ENCODE data around the gene ABTB2.

Gene ABTB2

DNA sequence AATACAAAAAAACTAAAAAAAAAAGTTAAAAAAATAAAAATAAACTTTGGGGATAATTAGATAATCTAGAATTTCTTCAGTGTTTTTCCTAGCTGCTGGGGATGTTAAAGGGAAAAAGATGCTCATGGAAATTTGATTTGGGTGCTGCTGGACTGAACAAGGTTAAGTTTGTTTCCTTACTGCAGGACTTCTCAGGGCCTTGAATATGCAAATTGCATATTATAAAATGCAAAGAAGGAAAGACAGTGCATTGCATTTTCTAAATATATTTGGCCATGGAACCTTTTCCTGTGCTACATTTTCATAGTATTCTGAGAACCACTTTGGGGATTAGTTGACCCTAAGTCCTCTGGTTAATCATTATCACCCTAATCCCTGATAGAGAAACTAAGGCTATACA lies 79.6 kb downstream of the ABTB2 start:
- ATAC-seq, result no peak
- TF ChIP-seq ZNF8 (CRISPR knock-in tag; IDR thresholded peaks at IDR 0.05) (no peak), CSDC2 (CRISPR knock-in tag; IDR thresholded peaks at IDR 0.05) (no peak), ARNTL (CRISPR knock-in tag; IDR thresholded peaks at IDR 0.05; ENCODE audit: borderline replicate concordance, low read depth) (no peak), ZFP3 (CRISPR knock-in tag; IDR thresholded peaks at IDR 0.05) (no peak), PPARA (CRISPR knock-in tag; IDR thresholded peaks at IDR 0.05; ENCODE audit: borderline replicate concordance) (no peak), TOX (CRISPR knock-in tag; IDR thresholded peaks at IDR 0.05; ENCODE audit: borderline replicate concordance) (no peak), ESRRG (CRISPR knock-in tag; IDR thresholded peaks at IDR 0.05) (no peak), SNAI2 (CRISPR knock-in tag; IDR thresholded peaks at IDR 0.05) (no peak), ZNF565 (CRISPR knock-in tag; conservative IDR thresholded peaks at IDR 0.05; ENCODE audit: low read depth) (no peak), ZFP30 (CRISPR knock-in tag; IDR thresholded peaks at IDR 0.05) (no peak), TCF4 (CRISPR knock-in tag; IDR thresholded peaks at IDR 0.05; ENCODE audit: borderline replicate concordance) (no peak), ISL1 (CRISPR knock-in tag; IDR thresholded peaks at IDR 0.05) (no peak), BACH2 (CRISPR knock-in tag; IDR thresholded peaks at IDR 0.05; ENCODE audit: borderline replicate concordance) (no peak), ZNF70 (CRISPR knock-in tag; IDR thresholded peaks at IDR 0.05) (no peak), RARB (CRISPR knock-in tag; IDR thresholded peaks at IDR 0.05) (no peak)
- TF ChIP-seq, protein P1, sequence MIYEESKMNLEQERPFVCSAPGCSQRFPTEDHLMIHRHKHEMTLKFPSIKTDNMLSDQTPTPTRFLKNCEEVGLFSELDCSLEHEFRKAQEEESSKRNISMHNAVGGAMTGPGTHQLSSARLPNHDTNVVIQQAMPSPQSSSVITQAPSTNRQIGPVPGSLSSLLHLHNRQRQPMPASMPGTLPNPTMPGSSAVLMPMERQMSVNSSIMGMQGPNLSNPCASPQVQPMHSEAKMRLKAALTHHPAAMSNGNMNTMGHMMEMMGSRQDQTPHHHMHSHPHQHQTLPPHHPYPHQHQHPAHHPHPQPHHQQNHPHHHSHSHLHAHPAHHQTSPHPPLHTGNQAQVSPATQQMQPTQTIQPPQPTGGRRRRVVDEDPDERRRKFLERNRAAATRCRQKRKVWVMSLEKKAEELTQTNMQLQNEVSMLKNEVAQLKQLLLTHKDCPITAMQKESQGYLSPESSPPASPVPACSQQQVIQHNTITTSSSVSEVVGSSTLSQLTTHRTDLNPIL (CRISPR knock-in tag; IDR thresholded peaks at IDR 0.05; ENCODE audit: low read depth), result no peak
- TF ChIP-seq, protein P2, sequence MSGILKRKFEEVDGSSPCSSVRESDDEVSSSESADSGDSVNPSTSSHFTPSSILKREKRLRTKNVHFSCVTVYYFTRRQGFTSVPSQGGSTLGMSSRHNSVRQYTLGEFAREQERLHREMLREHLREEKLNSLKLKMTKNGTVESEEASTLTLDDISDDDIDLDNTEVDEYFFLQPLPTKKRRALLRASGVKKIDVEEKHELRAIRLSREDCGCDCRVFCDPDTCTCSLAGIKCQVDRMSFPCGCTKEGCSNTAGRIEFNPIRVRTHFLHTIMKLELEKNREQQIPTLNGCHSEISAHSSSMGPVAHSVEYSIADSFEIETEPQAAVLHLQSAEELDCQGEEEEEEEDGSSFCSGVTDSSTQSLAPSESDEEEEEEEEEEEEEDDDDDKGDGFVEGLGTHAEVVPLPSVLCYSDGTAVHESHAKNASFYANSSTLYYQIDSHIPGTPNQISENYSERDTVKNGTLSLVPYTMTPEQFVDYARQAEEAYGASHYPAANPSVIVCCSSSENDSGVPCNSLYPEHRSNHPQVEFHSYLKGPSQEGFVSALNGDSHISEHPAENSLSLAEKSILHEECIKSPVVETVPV (CRISPR knock-in tag; IDR thresholded peaks at IDR 0.05), result no peak

- TF ChIP-seq RARB (CRISPR knock-in tag; IDR thresholded peaks at IDR 0.05) (no peak), ZC3H10 (CRISPR knock-in tag; IDR thresholded peaks at IDR 0.05) (no peak), TCF4 (CRISPR knock-in tag; IDR thresholded peaks at IDR 0.05; ENCODE audit: borderline replicate concordance) (no peak), ARNTL (CRISPR knock-in tag; IDR thresholded peaks at IDR 0.05; ENCODE audit: borderline replicate concordance, low read depth) (no peak), PPARA (CRISPR knock-in tag; IDR thresholded peaks at IDR 0.05; ENCODE audit: borderline replicate concordance) (no peak), PATZ1 (CRISPR knock-in tag; IDR thresholded peaks at IDR 0.05; ENCODE audit: borderline replicate concordance) (no peak), BACH2 (CRISPR knock-in tag; IDR thresholded peaks at IDR 0.05; ENCODE audit: borderline replicate concordance) (no peak)
- TF ChIP-seq, protein P1 (CRISPR knock-in tag; IDR thresholded peaks at IDR 0.05; ENCODE audit: low read depth), result no peak
- TF ChIP-seq, protein P2 (CRISPR knock-in tag; IDR thresholded peaks at IDR 0.05), result no peak
- no peak for ATAC-seq
These were observed 80.6 kb downstream of the ABTB2 start for GRCh38 chr11:34277171-34277570.

DNA sequence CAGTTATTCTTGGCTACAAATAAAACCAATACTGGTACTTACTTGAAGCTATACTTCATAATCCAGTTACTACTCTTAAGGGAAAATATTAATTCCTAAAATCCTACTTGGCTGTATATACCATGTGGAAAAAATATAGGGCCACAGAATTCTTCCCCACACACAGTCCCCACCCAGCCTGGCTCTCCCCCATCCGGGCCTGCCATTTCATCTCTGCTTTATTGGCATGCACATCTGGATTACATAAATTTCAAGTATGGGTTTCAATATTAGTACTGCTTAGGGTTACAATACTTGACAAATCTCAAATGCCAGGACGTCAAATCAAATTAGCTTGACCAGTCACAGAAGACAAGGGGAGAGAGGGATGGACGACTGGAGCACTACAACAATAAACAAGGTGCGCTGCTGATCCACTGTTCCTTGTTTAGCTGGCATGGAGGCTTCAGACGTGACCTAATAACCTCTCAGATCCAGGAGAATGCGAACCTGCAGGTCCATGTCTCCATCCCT lies 81.4 kb downstream of the ABTB2 start:
- no peak; the same call in 1 of the 3 replicates for ATAC-seq
- no peak for TF ChIP-seq ARNTL (CRISPR knock-in tag; IDR thresholded peaks at IDR 0.05; ENCODE audit: borderline replicate concordance, low read depth)
- TF ChIP-seq, protein P3, sequence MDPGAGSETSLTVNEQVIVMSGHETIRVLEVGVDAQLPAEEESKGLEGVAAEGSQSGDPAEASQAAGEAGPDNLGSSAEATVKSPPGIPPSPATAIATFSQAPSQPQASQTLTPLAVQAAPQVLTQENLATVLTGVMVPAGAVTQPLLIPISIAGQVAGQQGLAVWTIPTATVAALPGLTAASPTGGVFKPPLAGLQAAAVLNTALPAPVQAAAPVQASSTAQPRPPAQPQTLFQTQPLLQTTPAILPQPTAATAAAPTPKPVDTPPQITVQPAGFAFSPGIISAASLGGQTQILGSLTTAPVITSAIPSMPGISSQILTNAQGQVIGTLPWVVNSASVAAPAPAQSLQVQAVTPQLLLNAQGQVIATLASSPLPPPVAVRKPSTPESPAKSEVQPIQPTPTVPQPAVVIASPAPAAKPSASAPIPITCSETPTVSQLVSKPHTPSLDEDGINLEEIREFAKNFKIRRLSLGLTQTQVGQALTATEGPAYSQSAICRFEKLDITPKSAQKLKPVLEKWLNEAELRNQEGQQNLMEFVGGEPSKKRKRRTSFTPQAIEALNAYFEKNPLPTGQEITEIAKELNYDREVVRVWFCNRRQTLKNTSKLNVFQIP (CRISPR knock-in tag; IDR thresholded peaks at IDR 0.05; ENCODE audit: borderline replicate concordance, low read depth), result no peak
- no peak for TF ChIP-seq ISL1 (CRISPR knock-in tag; IDR thresholded peaks at IDR 0.05)
- no peak for TF ChIP-seq PPARA (CRISPR knock-in tag; IDR thresholded peaks at IDR 0.05; ENCODE audit: borderline replicate concordance)
- TF ChIP-seq, protein P2 (CRISPR knock-in tag; IDR thresholded peaks at IDR 0.05), result no peak
- no peak for TF ChIP-seq ZNF70 (CRISPR knock-in tag; IDR thresholded peaks at IDR 0.05)
- TF ChIP-seq ZC3H10 (CRISPR knock-in tag; IDR thresholded peaks at IDR 0.05), result no peak
- no peak for TF ChIP-seq ZFP30 (CRISPR knock-in tag; IDR thresholded peaks at IDR 0.05)
- TF ChIP-seq BACH2 (CRISPR knock-in tag; IDR thresholded peaks at IDR 0.05; ENCODE audit: borderline replicate concordance), result no peak
- TF ChIP-seq CSDC2 (CRISPR knock-in tag; IDR thresholded peaks at IDR 0.05), result no peak
- TF ChIP-seq ZNF8 (CRISPR knock-in tag; IDR thresholded peaks at IDR 0.05), result no peak
- no peak for TF ChIP-seq ESRRG (CRISPR knock-in tag; IDR thresholded peaks at IDR 0.05)
- TF ChIP-seq ZNF565 (CRISPR knock-in tag; conservative IDR thresholded peaks at IDR 0.05; ENCODE audit: low read depth), result no peak
- TF ChIP-seq SNAI2 (CRISPR knock-in tag; IDR thresholded peaks at IDR 0.05), result no peak
- no peak for TF ChIP-seq GLIS3 (CRISPR knock-in tag; IDR thresholded peaks at IDR 0.05)
- no peak for TF ChIP-seq PATZ1 (CRISPR knock-in tag; IDR thresholded peaks at IDR 0.05; ENCODE audit: borderline replicate concordance)

Measured in SK-N-SH treated with all-trans-retinoic acid at 6 μM for 48 hours (cell line).